ENCODE data around the gene AGK. TPM values are rescaled to one million over a fixed set of nuclear protein-coding genes. Genes with fewer than 3 reads are reported as not detected.

AGK gene
- total and polyA plus RNA-seq, 2 experiments from 2014 or later = 21.9 to 37.9 TPM

DNA sequence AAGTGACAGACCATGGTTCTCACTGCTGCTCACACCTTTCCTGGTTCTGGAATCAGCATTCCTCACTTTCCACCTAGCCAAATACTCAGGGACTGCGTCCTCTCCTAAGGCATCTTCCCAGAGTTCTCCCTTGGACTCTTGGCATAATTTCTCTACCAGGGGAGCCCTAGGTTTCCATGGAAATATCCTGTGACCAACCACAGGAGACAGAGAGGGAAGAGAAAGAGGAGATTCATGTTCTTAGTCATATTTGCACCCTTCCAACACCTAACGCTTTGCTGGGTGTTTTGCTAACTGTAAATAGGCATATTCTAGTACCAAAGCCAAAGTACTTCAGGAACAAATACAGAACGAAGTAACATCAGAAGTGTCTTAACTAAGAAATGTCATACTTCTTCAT, 122.1 kb downstream of the AGK start (continued):
- TF ChIP-seq, protein P1, sequence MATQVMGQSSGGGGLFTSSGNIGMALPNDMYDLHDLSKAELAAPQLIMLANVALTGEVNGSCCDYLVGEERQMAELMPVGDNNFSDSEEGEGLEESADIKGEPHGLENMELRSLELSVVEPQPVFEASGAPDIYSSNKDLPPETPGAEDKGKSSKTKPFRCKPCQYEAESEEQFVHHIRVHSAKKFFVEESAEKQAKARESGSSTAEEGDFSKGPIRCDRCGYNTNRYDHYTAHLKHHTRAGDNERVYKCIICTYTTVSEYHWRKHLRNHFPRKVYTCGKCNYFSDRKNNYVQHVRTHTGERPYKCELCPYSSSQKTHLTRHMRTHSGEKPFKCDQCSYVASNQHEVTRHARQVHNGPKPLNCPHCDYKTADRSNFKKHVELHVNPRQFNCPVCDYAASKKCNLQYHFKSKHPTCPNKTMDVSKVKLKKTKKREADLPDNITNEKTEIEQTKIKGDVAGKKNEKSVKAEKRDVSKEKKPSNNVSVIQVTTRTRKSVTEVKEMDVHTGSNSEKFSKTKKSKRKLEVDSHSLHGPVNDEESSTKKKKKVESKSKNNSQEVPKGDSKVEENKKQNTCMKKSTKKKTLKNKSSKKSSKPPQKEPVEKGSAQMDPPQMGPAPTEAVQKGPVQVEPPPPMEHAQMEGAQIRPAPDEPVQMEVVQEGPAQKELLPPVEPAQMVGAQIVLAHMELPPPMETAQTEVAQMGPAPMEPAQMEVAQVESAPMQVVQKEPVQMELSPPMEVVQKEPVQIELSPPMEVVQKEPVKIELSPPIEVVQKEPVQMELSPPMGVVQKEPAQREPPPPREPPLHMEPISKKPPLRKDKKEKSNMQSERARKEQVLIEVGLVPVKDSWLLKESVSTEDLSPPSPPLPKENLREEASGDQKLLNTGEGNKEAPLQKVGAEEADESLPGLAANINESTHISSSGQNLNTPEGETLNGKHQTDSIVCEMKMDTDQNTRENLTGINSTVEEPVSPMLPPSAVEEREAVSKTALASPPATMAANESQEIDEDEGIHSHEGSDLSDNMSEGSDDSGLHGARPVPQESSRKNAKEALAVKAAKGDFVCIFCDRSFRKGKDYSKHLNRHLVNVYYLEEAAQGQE (IDR thresholded peaks at IDR 0.05; ENCODE audit: unreplicated experiment) = no peak
- no peak for TF ChIP-seq POLR2AphosphoS5 (IDR thresholded peaks at IDR 0.05; ENCODE audit: low read depth)
- no peak for TF ChIP-seq JUNB (IDR thresholded peaks at IDR 0.05; ENCODE audit: unreplicated experiment)
- TF ChIP-seq, protein P2, sequence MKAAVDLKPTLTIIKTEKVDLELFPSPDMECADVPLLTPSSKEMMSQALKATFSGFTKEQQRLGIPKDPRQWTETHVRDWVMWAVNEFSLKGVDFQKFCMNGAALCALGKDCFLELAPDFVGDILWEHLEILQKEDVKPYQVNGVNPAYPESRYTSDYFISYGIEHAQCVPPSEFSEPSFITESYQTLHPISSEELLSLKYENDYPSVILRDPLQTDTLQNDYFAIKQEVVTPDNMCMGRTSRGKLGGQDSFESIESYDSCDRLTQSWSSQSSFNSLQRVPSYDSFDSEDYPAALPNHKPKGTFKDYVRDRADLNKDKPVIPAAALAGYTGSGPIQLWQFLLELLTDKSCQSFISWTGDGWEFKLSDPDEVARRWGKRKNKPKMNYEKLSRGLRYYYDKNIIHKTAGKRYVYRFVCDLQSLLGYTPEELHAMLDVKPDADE (IDR thresholded peaks at IDR 0.05) = no peak
- TF ChIP-seq EZH2 (IDR thresholded peaks at IDR 0.05; ENCODE audit: low read depth, unreplicated experiment) = no peak

DNA sequence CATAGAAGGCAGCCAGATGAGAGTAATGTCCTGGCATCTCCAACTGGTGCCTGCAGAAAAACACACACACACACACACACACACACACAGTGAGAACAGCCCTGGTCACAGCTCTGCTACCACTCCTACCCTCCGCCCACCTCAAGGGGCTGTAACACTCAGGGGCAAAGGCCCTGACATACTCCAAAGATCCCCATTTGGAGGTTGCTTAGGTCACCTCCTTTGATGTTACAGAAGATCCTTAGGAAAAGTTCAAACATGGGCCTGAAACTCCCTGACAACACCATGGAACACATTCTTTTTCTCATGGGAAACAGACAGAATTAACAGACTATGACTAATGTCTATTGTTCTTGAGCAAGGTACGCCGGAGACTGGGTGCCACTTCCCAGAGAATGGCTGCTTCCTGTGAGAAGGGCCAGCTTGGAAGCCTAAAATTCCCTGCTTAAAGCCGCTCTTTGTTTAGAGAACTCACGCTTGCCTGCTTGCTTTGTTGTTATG, 123.0 kb downstream of the AGK start:
- H3K27ac Mint-ChIP-seq = peak overlapping the region; percentile 74

More for the DNA sequence above, 123.0 kb downstream of the AGK start:
- Mint-ChIP-seq H3K4me3 (no peak overlapping the region), H3K27me3 (ENCODE audit: insufficient read depth, low read depth, poor library complexity) (peaks cover 6% of the 10 kb centered on the region), H3K9me3 (peaks cover 8% of the 10 kb centered on the region; the same call in 1 of the 3 replicates), H3K36me3 (ENCODE audit: low read depth) (peaks cover 35% of the 10 kb centered on the region), H3K4me1 (peaks cover 9% of the 10 kb centered on the region; the same call in 2 of the 3 replicates)
- DNase-seq (ENCODE audit: low spot score) (peak; percentile 54), ATAC-seq (peak; percentile 64)
- TF ChIP-seq, protein P3, sequence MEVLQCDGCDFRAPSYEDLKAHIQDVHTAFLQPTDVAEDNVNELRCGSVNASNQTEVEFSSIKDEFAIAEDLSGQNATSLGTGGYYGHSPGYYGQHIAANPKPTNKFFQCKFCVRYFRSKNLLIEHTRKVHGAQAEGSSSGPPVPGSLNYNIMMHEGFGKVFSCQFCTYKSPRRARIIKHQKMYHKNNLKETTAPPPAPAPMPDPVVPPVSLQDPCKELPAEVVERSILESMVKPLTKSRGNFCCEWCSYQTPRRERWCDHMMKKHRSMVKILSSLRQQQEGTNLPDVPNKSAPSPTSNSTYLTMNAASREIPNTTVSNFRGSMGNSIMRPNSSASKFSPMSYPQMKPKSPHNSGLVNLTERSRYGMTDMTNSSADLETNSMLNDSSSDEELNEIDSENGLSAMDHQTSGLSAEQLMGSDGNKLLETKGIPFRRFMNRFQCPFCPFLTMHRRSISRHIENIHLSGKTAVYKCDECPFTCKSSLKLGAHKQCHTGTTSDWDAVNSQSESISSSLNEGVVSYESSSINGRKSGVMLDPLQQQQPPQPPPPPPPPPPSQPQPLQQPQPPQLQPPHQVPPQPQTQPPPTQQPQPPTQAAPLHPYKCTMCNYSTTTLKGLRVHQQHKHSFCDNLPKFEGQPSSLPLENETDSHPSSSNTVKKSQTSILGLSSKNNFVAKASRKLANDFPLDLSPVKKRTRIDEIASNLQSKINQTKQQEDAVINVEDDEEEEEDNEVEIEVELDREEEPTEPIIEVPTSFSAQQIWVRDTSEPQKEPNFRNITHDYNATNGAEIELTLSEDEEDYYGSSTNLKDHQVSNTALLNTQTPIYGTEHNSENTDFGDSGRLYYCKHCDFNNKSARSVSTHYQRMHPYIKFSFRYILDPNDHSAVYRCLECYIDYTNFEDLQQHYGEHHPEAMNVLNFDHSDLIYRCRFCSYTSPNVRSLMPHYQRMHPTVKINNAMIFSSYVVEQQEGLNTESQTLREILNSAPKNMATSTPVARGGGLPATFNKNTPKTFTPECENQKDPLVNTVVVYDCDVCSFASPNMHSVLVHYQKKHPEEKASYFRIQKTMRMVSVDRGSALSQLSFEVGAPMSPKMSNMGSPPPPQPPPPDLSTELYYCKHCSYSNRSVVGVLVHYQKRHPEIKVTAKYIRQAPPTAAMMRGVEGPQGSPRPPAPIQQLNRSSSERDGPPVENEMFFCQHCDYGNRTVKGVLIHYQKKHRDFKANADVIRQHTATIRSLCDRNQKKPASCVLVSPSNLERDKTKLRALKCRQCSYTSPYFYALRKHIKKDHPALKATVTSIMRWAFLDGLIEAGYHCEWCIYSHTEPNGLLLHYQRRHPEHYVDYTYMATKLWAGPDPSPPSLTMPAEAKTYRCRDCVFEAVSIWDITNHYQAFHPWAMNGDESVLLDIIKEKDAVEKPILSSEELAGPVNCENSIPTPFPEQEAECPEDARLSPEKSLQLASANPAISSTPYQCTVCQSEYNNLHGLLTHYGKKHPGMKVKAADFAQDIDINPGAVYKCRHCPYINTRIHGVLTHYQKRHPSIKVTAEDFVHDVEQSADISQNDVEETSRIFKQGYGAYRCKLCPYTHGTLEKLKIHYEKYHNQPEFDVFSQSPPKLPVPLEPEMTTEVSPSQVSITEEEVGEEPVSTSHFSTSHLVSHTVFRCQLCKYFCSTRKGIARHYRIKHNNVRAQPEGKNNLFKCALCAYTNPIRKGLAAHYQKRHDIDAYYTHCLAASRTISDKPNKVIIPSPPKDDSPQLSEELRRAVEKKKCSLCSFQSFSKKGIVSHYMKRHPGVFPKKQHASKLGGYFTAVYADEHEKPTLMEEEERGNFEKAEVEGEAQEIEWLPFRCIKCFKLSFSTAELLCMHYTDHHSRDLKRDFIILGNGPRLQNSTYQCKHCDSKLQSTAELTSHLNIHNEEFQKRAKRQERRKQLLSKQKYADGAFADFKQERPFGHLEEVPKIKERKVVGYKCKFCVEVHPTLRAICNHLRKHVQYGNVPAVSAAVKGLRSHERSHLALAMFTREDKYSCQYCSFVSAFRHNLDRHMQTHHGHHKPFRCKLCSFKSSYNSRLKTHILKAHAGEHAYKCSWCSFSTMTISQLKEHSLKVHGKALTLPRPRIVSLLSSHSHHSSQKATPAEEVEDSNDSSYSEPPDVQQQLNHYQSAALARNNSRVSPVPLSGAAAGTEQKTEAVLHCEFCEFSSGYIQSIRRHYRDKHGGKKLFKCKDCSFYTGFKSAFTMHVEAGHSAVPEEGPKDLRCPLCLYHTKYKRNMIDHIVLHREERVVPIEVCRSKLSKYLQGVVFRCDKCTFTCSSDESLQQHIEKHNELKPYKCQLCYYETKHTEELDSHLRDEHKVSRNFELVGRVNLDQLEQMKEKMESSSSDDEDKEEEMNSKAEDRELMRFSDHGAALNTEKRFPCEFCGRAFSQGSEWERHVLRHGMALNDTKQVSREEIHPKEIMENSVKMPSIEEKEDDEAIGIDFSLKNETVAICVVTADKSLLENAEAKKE (CRISPR knock-in tag; IDR thresholded peaks at IDR 0.05) = no peak
- no peak overlapping the region for H3K4me3 ChIP-seq
- 0 out of 2 replicates have a peak overlapping the region, but pooled peaks have one; percentile 13 for H3K27ac ChIP-seq (ENCODE audit: low read depth)
- no peaks in the 10 kb centered on the region for H3F3A ChIP-seq (replicated peaks; ENCODE audit: low read depth)
- H3K79me2 ChIP-seq (replicated peaks; ENCODE audit: insufficient read depth) = no peaks in the 10 kb centered on the region
- H3K36me3 ChIP-seq (ENCODE audit: insufficient read depth) = peaks cover 3% of the 10 kb centered on the region; the same call in 1 of the 2 replicates
- no peak overlapping the region for H2AFZ ChIP-seq
- H4K20me1 ChIP-seq (replicated peaks; ENCODE audit: insufficient read depth) = 0 out of 2 replicates have a peak, but pooled peaks cover 3% of the 10 kb centered on the region
- H3K9me2 ChIP-seq (ENCODE audit: insufficient read depth) = no peaks in the 10 kb centered on the region
- no peak overlapping the region for H3K4me2 ChIP-seq
- H3K4me1 ChIP-seq (ENCODE audit: insufficient read depth) = no peaks in the 10 kb centered on the region
- no peaks in the 10 kb centered on the region for H3K27me3 ChIP-seq (ENCODE audit: insufficient read depth)
